HL-60 (cell line): Measurements from ENCODE around the gene SLC41A3.

Source experiments
- DNase-seq, 2 experiments: peaks; one replicate each; pipeline ENCODE4 v3.0.0-alpha.2; 2010 to 2020; ENCODE audit warnings: low read depth in 1 of 2, low spot score in 1 of 2
- H3K27ac ChIP-seq: fragments of 250-450 bp; sonication (Bioruptor Pico); replicated peaks from 2 replicates; pipeline ENCODE4 v1.5.1; 2020; ENCODE audit warnings: mild to moderate bottlenecking, moderate library complexity
- H3K27me3 ChIP-seq: fragments of 250-450 bp; sonication (Bioruptor Pico); 2 replicates; pipeline ENCODE4 v1.5.1; 2021; ENCODE audit warnings: mild to moderate bottlenecking, moderate library complexity; ENCODE audit not compliant: insufficient read depth, poor library complexity, severe bottlenecking
- H3K4me3 ChIP-seq: replicated peaks from 2 replicates; pipeline ENCODE4 v1.5.1; 2011; ENCODE audit warnings: mild to moderate bottlenecking, control low read depth, low read length; ENCODE audit not compliant: insufficient read depth
- GABPA ChIP-seq: IDR thresholded peaks from 2 replicates; pipeline ENCODE4 v1.6.1; 2012; ENCODE audit warnings: low read depth
- POLR2AphosphoS5 ChIP-seq: IDR thresholded peaks from 2 replicates; pipeline ENCODE4 v1.6.1; 2012; ENCODE audit warnings: low read depth
- SPI1 ChIP-seq: IDR thresholded peaks from 2 replicates; pipeline ENCODE4 v1.6.1; 2012; ENCODE audit warnings: low read depth, mild to moderate bottlenecking, borderline replicate concordance
- TF ChIP-seq, protein P1 (sequence below): IDR thresholded peaks from 2 replicates; pipeline ENCODE4 v1.6.1; 2012; ENCODE audit warnings: low read depth; ENCODE audit not compliant: insufficient replicate concordance
- TF ChIP-seq, protein P2 (sequence below): IDR thresholded peaks from one replicate; pipeline ENCODE4 v1.5.1; 2011; ENCODE audit warnings: low read length, control low read depth, inconsistent platforms; ENCODE audit not compliant: insufficient read depth

Gene SLC41A3

DNA sequence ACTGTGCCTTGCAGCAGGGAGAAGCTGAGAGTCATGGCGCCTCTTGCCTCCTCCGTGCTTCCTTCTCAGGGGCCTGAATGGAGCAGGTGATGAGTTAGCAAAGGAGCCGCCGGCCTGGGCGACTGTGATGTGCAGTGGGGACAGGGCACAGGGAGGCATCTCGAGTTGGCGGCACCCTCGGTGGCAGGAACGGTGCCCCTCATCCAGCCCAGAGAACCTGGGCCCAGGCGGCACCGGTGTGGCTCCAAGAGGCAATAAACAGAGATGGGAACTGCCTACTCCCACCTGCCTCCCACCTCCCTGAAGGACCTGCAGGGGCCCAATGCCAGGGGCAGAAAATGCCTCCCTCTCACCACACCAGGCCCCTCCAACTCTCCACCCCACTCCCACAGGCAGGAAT is 6.2 kb downstream of the SLC41A3 start:
- H3K4me3 ChIP-seq = no peak overlapping the region
- no peaks in the 10 kb centered on the region for H3K27me3 ChIP-seq
- no peak for TF ChIP-seq POLR2AphosphoS5
- TF ChIP-seq SPI1 = no peak
- TF ChIP-seq GABPA = no peak
- TF ChIP-seq, protein P1, sequence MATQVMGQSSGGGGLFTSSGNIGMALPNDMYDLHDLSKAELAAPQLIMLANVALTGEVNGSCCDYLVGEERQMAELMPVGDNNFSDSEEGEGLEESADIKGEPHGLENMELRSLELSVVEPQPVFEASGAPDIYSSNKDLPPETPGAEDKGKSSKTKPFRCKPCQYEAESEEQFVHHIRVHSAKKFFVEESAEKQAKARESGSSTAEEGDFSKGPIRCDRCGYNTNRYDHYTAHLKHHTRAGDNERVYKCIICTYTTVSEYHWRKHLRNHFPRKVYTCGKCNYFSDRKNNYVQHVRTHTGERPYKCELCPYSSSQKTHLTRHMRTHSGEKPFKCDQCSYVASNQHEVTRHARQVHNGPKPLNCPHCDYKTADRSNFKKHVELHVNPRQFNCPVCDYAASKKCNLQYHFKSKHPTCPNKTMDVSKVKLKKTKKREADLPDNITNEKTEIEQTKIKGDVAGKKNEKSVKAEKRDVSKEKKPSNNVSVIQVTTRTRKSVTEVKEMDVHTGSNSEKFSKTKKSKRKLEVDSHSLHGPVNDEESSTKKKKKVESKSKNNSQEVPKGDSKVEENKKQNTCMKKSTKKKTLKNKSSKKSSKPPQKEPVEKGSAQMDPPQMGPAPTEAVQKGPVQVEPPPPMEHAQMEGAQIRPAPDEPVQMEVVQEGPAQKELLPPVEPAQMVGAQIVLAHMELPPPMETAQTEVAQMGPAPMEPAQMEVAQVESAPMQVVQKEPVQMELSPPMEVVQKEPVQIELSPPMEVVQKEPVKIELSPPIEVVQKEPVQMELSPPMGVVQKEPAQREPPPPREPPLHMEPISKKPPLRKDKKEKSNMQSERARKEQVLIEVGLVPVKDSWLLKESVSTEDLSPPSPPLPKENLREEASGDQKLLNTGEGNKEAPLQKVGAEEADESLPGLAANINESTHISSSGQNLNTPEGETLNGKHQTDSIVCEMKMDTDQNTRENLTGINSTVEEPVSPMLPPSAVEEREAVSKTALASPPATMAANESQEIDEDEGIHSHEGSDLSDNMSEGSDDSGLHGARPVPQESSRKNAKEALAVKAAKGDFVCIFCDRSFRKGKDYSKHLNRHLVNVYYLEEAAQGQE = no peak
- TF ChIP-seq, protein P2, sequence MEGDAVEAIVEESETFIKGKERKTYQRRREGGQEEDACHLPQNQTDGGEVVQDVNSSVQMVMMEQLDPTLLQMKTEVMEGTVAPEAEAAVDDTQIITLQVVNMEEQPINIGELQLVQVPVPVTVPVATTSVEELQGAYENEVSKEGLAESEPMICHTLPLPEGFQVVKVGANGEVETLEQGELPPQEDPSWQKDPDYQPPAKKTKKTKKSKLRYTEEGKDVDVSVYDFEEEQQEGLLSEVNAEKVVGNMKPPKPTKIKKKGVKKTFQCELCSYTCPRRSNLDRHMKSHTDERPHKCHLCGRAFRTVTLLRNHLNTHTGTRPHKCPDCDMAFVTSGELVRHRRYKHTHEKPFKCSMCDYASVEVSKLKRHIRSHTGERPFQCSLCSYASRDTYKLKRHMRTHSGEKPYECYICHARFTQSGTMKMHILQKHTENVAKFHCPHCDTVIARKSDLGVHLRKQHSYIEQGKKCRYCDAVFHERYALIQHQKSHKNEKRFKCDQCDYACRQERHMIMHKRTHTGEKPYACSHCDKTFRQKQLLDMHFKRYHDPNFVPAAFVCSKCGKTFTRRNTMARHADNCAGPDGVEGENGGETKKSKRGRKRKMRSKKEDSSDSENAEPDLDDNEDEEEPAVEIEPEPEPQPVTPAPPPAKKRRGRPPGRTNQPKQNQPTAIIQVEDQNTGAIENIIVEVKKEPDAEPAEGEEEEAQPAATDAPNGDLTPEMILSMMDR = no peak
- no peak for DNase-seq
- no peak overlapping the region for H3K27ac ChIP-seq

DNA sequence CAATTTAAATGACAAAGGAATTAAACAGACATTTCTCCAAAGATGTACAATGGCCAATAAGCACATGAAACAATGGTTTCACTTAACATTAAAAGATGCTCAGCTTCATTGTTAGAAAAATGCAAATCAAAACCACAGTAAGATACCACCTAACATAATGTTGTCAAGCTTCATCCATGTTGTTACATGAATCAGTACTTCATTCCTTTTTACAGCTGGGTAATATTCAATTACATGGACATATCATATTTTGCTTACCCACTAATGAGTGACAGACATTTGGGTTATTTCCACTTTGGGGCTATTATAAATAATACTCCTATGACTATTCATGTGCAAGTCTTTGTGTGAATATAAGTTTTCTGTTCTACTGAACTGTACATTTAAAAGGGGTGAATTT is 7.8 kb downstream of the SLC41A3 start:
- TF ChIP-seq SPI1 (no peak), POLR2AphosphoS5 (no peak), GABPA (no peak)
- TF ChIP-seq, protein P2 = no peak
- TF ChIP-seq, protein P1 = no peak
- no peak for DNase-seq
- Histone ChIP-seq H3K27ac (no peak overlapping the region), H3K27me3 (no peaks in the 10 kb centered on the region), H3K4me3 (no peak overlapping the region)

DNA sequence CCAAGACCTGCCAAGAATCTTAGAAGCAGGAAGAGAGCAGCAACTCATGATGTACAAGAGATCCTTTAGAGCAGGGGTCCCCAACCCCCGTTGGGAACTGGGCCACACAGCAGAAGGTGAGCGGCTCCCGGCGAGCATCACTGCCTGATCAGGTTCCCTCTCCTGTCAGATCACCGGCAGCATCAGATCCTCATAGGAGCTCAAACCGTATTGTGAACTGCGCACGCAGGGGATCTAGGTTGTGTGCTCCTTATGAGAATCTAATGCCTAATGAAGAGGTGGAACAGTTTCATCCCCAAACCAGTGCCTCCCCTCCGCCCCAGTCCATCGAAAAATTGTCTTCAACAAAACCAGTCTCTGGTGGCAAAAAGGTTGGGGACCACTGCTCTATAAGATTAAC is 13.8 kb downstream of the SLC41A3 start:
- Histone ChIP-seq H3K27me3 (no peaks in the 10 kb centered on the region), H3K4me3 (no peak overlapping the region), H3K27ac (no peak overlapping the region)
- DNase-seq = no peak
- TF ChIP-seq SPI1 (no peak), GABPA (no peak), POLR2AphosphoS5 (no peak)
- TF ChIP-seq, protein P1 = no peak
- TF ChIP-seq, protein P2 = no peak
